Activated naive CD4-positive, alpha-beta T cell treated with anti-CD3 and anti-CD28 coated beads, Interleukin-2, amount 10 ng/mL, durations not matched to agents 7 days and 5 days (primary cell): ENCODE measurements around the gene ESRRG.

Experiments used
- CTCF ChIA-PET: fragments of 350-600 bp; sonication (Branson Sonifier 250); formaldehyde crosslinking; loops from one replicate; lab custom pipeline; 2021; ENCODE audit warnings: antibody characterized with exemption; lab: Charles Lee
- DNase-seq: peaks from one replicate; pipeline ENCODE4 v3.0.0-alpha.2; 2020
- H3K27ac Mint-ChIP-seq: one replicate; pipeline ENCODE4 v1.8.0; 2021; ENCODE audit warnings: mild to moderate bottlenecking, moderate library complexity, mixed read lengths
- H3K27me3 Mint-ChIP-seq: one replicate; pipeline ENCODE4 v1.8.0; 2021; ENCODE audit warnings: mild to moderate bottlenecking, mixed read lengths
- H3K36me3 Mint-ChIP-seq: one replicate; pipeline ENCODE4 v1.8.0; 2021; ENCODE audit warnings: mixed read lengths
- H3K4me1 Mint-ChIP-seq: one replicate; pipeline ENCODE4 v1.8.0; 2021; ENCODE audit warnings: mixed read lengths
- H3K4me3 Mint-ChIP-seq: one replicate; pipeline ENCODE4 v1.8.0; 2021; ENCODE audit warnings: mild to moderate bottlenecking, moderate library complexity, mixed read lengths
- H3K9me3 Mint-ChIP-seq: one replicate; pipeline ENCODE4 v1.8.0; 2021; ENCODE audit warnings: mixed read lengths

Gene ESRRG

GRCh38 chr1:216502528-216503162 is 220.6 kb downstream of the ESRRG start:
- Mint-ChIP-seq H3K9me3 (no peaks in the 10 kb centered on the region), H3K4me1 (no peaks in the 10 kb centered on the region), H3K27ac (no peak overlapping the region), H3K4me3 (no peak overlapping the region), H3K36me3 (no peaks in the 10 kb centered on the region), H3K27me3 (no peaks in the 10 kb centered on the region)
- CTCF ChIA-PET = no interaction called here
- DNase-seq = no peak

GRCh38 chr1:216500273-216500967 is 222.8 kb downstream of the ESRRG start:
- H3K27me3 Mint-ChIP-seq = no peaks in the 10 kb centered on the region
- no peaks in the 10 kb centered on the region for H3K36me3 Mint-ChIP-seq
- no peaks in the 10 kb centered on the region for H3K4me1 Mint-ChIP-seq
- H3K9me3 Mint-ChIP-seq = no peaks in the 10 kb centered on the region
- no peak overlapping the region for H3K27ac Mint-ChIP-seq
- no peak overlapping the region for H3K4me3 Mint-ChIP-seq
- DNase-seq = no peak
- CTCF ChIA-PET = no interaction called here

- no peak for DNase-seq
- Mint-ChIP-seq H3K9me3 (no peaks in the 10 kb centered on the region), H3K27me3 (no peaks in the 10 kb centered on the region), H3K27ac (no peak overlapping the region), H3K4me1 (no peaks in the 10 kb centered on the region), H3K4me3 (no peak overlapping the region), H3K36me3 (no peaks in the 10 kb centered on the region)
- CTCF ChIA-PET = no interaction called here
These were observed 223.5 kb downstream of the ESRRG start for GRCh38 chr1:216499581-216500272.

- CTCF ChIA-PET = no interaction called here
- DNase-seq = no peak
- Mint-ChIP-seq H3K27ac (no peak overlapping the region), H3K4me3 (no peak overlapping the region), H3K36me3 (no peaks in the 10 kb centered on the region), H3K27me3 (no peaks in the 10 kb centered on the region), H3K4me1 (no peaks in the 10 kb centered on the region), H3K9me3 (peaks cover 3% of the 10 kb centered on the region)
These were observed 225.0 kb downstream of the ESRRG start for GRCh38 chr1:216498277-216498676.

GRCh38 chr1:216485042-216485441 is 238.2 kb downstream of the ESRRG start:
- H3K4me3 Mint-ChIP-seq = no peak overlapping the region
- H3K27me3 Mint-ChIP-seq = no peaks in the 10 kb centered on the region
- no peaks in the 10 kb centered on the region for H3K4me1 Mint-ChIP-seq
- DNase-seq = no peak
- CTCF ChIA-PET = no interaction called here
- H3K27ac Mint-ChIP-seq = no peak overlapping the region
- H3K9me3 Mint-ChIP-seq = peaks cover 18% of the 10 kb centered on the region
- H3K36me3 Mint-ChIP-seq = no peaks in the 10 kb centered on the region

- Mint-ChIP-seq H3K36me3 (no peaks in the 10 kb centered on the region), H3K4me3 (no peak overlapping the region), H3K9me3 (peaks cover 18% of the 10 kb centered on the region), H3K27ac (no peak overlapping the region), H3K27me3 (no peaks in the 10 kb centered on the region), H3K4me1 (no peaks in the 10 kb centered on the region)
- no peak for DNase-seq
- CTCF ChIA-PET = no interaction called here
These were observed 239.4 kb downstream of the ESRRG start for GRCh38 chr1:216483672-216484401.

GRCh38 chr1:216482620-216483019 is 240.6 kb downstream of the ESRRG start:
- peaks cover 18% of the 10 kb centered on the region for H3K9me3 Mint-ChIP-seq
- no peak overlapping the region for H3K27ac Mint-ChIP-seq
- no peaks in the 10 kb centered on the region for H3K4me1 Mint-ChIP-seq
- CTCF ChIA-PET = no interaction called here
- no peak for DNase-seq
- no peaks in the 10 kb centered on the region for H3K36me3 Mint-ChIP-seq
- no peak overlapping the region for H3K4me3 Mint-ChIP-seq
- H3K27me3 Mint-ChIP-seq = no peaks in the 10 kb centered on the region

GRCh38 chr1:216478238-216478637 is 245.0 kb downstream of the ESRRG start:
- no peak for DNase-seq
- peaks cover 14% of the 10 kb centered on the region for H3K9me3 Mint-ChIP-seq
- H3K27me3 Mint-ChIP-seq = no peaks in the 10 kb centered on the region
- H3K36me3 Mint-ChIP-seq = no peaks in the 10 kb centered on the region
- no peaks in the 10 kb centered on the region for H3K4me1 Mint-ChIP-seq
- CTCF ChIA-PET = no interaction called here
- no peak overlapping the region for H3K4me3 Mint-ChIP-seq
- no peak overlapping the region for H3K27ac Mint-ChIP-seq

- CTCF ChIA-PET = no interaction called here
- Mint-ChIP-seq H3K27ac (no peak overlapping the region), H3K9me3 (peaks cover 14% of the 10 kb centered on the region), H3K4me1 (no peaks in the 10 kb centered on the region), H3K27me3 (no peaks in the 10 kb centered on the region), H3K4me3 (no peak overlapping the region), H3K36me3 (no peaks in the 10 kb centered on the region)
- no peak for DNase-seq
These were observed 246.9 kb downstream of the ESRRG start for GRCh38 chr1:216476341-216476740.

GRCh38 chr1:216475659-216476276 is 247.5 kb downstream of the ESRRG start:
- DNase-seq = no peak
- no peak overlapping the region for H3K27ac Mint-ChIP-seq
- no peak overlapping the region for H3K4me3 Mint-ChIP-seq
- H3K27me3 Mint-ChIP-seq = no peaks in the 10 kb centered on the region
- CTCF ChIA-PET = no interaction called here
- H3K9me3 Mint-ChIP-seq = peaks cover 10% of the 10 kb centered on the region
- no peaks in the 10 kb centered on the region for H3K4me1 Mint-ChIP-seq
- no peaks in the 10 kb centered on the region for H3K36me3 Mint-ChIP-seq

GRCh38 chr1:216466162-216466801 is 256.9 kb downstream of the ESRRG start:
- Mint-ChIP-seq H3K4me1 (no peaks in the 10 kb centered on the region), H3K9me3 (peaks cover 5% of the 10 kb centered on the region), H3K27ac (no peak overlapping the region), H3K36me3 (no peaks in the 10 kb centered on the region), H3K4me3 (no peak overlapping the region), H3K27me3 (no peaks in the 10 kb centered on the region)
- DNase-seq = no peak
- CTCF ChIA-PET = no interaction called here

- Mint-ChIP-seq H3K27ac (no peak overlapping the region), H3K4me1 (no peaks in the 10 kb centered on the region), H3K27me3 (no peaks in the 10 kb centered on the region), H3K36me3 (no peaks in the 10 kb centered on the region), H3K4me3 (no peak overlapping the region), H3K9me3 (peaks cover 5% of the 10 kb centered on the region)
- CTCF ChIA-PET = no interaction called here
- DNase-seq = no peak
These were observed 258.7 kb downstream of the ESRRG start for GRCh38 chr1:216464489-216464888.

GRCh38 chr1:216462066-216462775 is 261.0 kb downstream of the ESRRG start:
- CTCF ChIA-PET = no interaction called here
- DNase-seq = no peak
- Mint-ChIP-seq H3K36me3 (no peaks in the 10 kb centered on the region), H3K9me3 (peaks cover 5% of the 10 kb centered on the region), H3K27me3 (no peaks in the 10 kb centered on the region), H3K27ac (no peak overlapping the region), H3K4me3 (no peak overlapping the region), H3K4me1 (no peaks in the 10 kb centered on the region)
